Measurements from ENCODE around the gene TP53BP1. TPM values are rescaled to one million over a fixed set of nuclear protein-coding genes. Genes with fewer than 3 reads are reported as not detected.

The TP53BP1 gene
- total RNA-seq, 1 experiment from 2014 or later, result 54.1 TPM

GRCh38 chr15:43527016-43527801, 34.3 kb upstream of the TP53BP1 start:
- POLR2A ChIA-PET, result no interaction called here
- Histone ChIP-seq H3K36me3 (ENCODE audit: control insufficient read depth in 1 of 2, insufficient read depth in 2 of 2, low read length in 2 of 2) (no peaks in the 10 kb centered on the region), H3K9me2 (ENCODE audit: insufficient read depth) (no peaks in the 10 kb centered on the region), H3K79me2 (ENCODE audit: insufficient read depth, low read length) (no peaks in the 10 kb centered on the region), H3K4me2 (ENCODE audit: low read length) (no peak overlapping the region), H4K20me1 (ENCODE audit: insufficient read depth) (no peaks in the 10 kb centered on the region), H3K4me3 (replicated peaks in 1 of 2; ENCODE audit: low read depth in 1 of 2, low read length in 2 of 2) (no peak overlapping the region), H3K27ac (ENCODE audit: low read depth, low read length) (no peak overlapping the region), H3K9ac (ENCODE audit: low read length) (no peak overlapping the region), H2AFZ (ENCODE audit: low read depth, low read length, poor library complexity, severe bottlenecking) (no peak overlapping the region), H3K4me1 (ENCODE audit: control insufficient read depth in 1 of 2, insufficient read depth in 2 of 2, low read length in 2 of 2) (no peaks in the 10 kb centered on the region), H3K27me3 (ENCODE audit: insufficient read depth, low read length) (no peaks in the 10 kb centered on the region), H3K9me3 (ENCODE audit: control insufficient read depth in 1 of 2, insufficient read depth in 1 of 2, low read depth in 1 of 2, low read length in 2 of 2) (no peaks in the 10 kb centered on the region)
- TF ChIP-seq EZH2 (IDR thresholded peaks at IDR 0.05), result no peak
- BruUV-seq (replicated peaks), result no TSS peak
- no peak for DNase-seq (ENCODE audit: low read depth, low spot score)
- intact Hi-C loops (cut with micrococcal nuclease), result no loop called here
- CTCF ChIA-PET, result interaction anchor here (1.3 kb wide), 1 partner anchor 13 kb away, joined by 4 read pairs; no protein-coding TSS in a partner anchor
- RAD21 ChIA-PET (ENCODE audit: low non-redundant PET in 1 of 2, low total read pairs in 2 of 2, uncharacterized antibody in 2 of 2, unreplicated experiment in 2 of 2), result no interaction called here
- no peak for ATAC-seq

DNA sequence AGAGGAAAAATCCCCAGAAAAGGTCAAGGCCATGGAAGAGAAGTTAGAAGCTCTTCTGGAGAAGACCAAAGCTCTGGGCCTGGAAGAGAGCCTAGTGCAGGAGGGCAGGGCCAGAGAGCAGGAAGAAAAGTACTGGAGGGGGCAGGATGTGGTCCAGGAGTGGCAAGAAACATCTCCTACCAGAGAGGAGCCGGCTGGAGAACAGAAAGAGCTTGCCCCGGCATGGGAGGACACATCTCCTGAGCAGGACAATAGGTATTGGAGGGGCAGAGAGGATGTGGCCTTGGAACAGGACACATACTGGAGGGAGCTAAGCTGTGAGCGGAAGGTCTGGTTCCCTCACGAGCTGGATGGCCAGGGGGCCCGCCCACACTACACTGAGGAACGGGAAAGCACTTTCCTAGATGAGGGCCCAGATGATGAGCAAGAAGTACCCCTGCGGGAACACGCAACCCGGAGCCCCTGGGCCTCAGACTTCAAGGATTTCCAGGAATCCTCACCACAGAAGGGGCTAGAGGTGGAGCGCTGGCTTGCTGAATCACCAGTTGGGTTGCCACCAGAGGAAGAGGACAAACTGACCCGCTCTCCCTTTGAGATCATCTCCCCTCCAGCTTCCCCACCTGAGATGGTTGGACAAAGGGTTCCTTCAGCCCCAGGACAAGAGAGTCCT, 33.4 kb upstream of the TP53BP1 start:
- Histone ChIP-seq H3K27ac (ENCODE audit: low read depth, low read length) (no peak overlapping the region), H3K9me2 (ENCODE audit: insufficient read depth) (no peaks in the 10 kb centered on the region), H3K4me2 (ENCODE audit: low read length) (no peak overlapping the region), H3K4me3 (replicated peaks in 1 of 2; ENCODE audit: low read depth in 1 of 2, low read length in 2 of 2) (no peak overlapping the region), H3K27me3 (ENCODE audit: insufficient read depth, low read length) (no peaks in the 10 kb centered on the region), H4K20me1 (ENCODE audit: insufficient read depth) (no peaks in the 10 kb centered on the region), H3K36me3 (ENCODE audit: control insufficient read depth in 1 of 2, insufficient read depth in 2 of 2, low read length in 2 of 2) (no peaks in the 10 kb centered on the region), H2AFZ (ENCODE audit: low read depth, low read length, poor library complexity, severe bottlenecking) (no peak overlapping the region), H3K9ac (ENCODE audit: low read length) (no peak overlapping the region), H3K9me3 (ENCODE audit: control insufficient read depth in 1 of 2, insufficient read depth in 1 of 2, low read depth in 1 of 2, low read length in 2 of 2) (no peaks in the 10 kb centered on the region), H3K79me2 (ENCODE audit: insufficient read depth, low read length) (no peaks in the 10 kb centered on the region), H3K4me1 (ENCODE audit: control insufficient read depth in 1 of 2, insufficient read depth in 2 of 2, low read length in 2 of 2) (no peaks in the 10 kb centered on the region)
- ChIA-PET CTCF (interaction anchor here (1.3 kb wide), 1 partner anchor 12 kb away, joined by 4 read pairs; no protein-coding TSS in a partner anchor), RAD21 (ENCODE audit: low non-redundant PET in 1 of 2, low total read pairs in 2 of 2, uncharacterized antibody in 2 of 2, unreplicated experiment in 2 of 2) (no interaction called here), POLR2A (no interaction called here)
- ATAC-seq, result no peak
- no peak for TF ChIP-seq EZH2 (IDR thresholded peaks at IDR 0.05)
- TF ChIP-seq SIN3A (IDR thresholded peaks at IDR 0.05; ENCODE audit: low read depth), result no peak
- TF ChIP-seq ZFX (IDR thresholded peaks at IDR 0.05), result no peak
- BruUV-seq (replicated peaks), result no TSS peak
- intact Hi-C loops (cut with micrococcal nuclease), result no loop called here
- DNase-seq (ENCODE audit: low read depth, low spot score), result no peak

All from HCT116 (cell line).